Mammary epithelial cell (primary cell): ENCODE measurements around the gene PLEKHA7.

Source experiments
- EZH2 ChIP-seq: IDR thresholded peaks from 2 replicates; pipeline ENCODE4 v1.6.1; 2012; ENCODE audit warnings: low read length, inconsistent platforms, borderline replicate concordance
- TF ChIP-seq, protein P1 (sequence below), 2 donors: IDR thresholded peaks in 1 of 2; conservative IDR thresholded peaks in 1 of 2; 2 replicates each; pipeline ENCODE4 v1.5.1; 2011 to 2012; ENCODE audit warnings: inconsistent platforms in 2 of 2, low read length in 2 of 2, mild to moderate bottlenecking in 2 of 2, control low read depth in 1 of 2, low read depth in 1 of 2; ENCODE audit not compliant: insufficient read depth in 1 of 2; ENCODE audit errors: extremely low read depth in 1 of 2

DNA sequence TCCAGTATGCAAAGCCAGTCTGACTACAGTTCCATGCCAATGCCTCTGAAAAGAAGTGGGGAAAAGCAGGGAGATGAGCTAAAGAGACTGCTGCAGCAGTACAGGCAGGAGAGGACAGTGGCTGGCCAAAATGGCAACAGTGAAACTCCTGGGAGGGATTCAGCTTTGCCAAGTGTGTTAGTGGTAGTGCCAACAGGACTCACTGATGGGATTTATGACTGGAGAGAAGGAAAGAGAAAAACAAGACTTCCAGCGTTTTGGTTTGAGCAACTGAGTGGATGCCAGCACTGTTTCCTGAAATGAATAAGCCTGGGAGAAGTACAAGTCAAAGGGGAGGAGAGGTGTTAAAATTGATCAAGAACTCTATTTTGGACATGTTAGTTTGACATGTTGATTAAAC, 80.9 kb downstream of the PLEKHA7 start:
- TF ChIP-seq, protein P1, sequence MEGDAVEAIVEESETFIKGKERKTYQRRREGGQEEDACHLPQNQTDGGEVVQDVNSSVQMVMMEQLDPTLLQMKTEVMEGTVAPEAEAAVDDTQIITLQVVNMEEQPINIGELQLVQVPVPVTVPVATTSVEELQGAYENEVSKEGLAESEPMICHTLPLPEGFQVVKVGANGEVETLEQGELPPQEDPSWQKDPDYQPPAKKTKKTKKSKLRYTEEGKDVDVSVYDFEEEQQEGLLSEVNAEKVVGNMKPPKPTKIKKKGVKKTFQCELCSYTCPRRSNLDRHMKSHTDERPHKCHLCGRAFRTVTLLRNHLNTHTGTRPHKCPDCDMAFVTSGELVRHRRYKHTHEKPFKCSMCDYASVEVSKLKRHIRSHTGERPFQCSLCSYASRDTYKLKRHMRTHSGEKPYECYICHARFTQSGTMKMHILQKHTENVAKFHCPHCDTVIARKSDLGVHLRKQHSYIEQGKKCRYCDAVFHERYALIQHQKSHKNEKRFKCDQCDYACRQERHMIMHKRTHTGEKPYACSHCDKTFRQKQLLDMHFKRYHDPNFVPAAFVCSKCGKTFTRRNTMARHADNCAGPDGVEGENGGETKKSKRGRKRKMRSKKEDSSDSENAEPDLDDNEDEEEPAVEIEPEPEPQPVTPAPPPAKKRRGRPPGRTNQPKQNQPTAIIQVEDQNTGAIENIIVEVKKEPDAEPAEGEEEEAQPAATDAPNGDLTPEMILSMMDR (conservative IDR thresholded peaks at IDR 0.05 in 1 of 2, IDR thresholded peaks at IDR 0.05 in 1 of 2; ENCODE audit: extremely low read depth in 1 of 2, insufficient read depth in 1 of 2, low read depth in 1 of 2, low read length in 2 of 2) = no peak
- TF ChIP-seq EZH2 = no peak
